HG03354 (cell line): ENCODE data around the gene ZNF536.

Source experiments
- ATAC-seq: cut with Tn5 transposase; IDR thresholded peaks from one replicate; pipeline ENCODE4 v1.9.1; 2021; ENCODE audit warnings: mild to moderate bottlenecking; ENCODE audit not compliant: unreplicated experiment, poor library complexity, severe bottlenecking

Gene ZNF536

DNA sequence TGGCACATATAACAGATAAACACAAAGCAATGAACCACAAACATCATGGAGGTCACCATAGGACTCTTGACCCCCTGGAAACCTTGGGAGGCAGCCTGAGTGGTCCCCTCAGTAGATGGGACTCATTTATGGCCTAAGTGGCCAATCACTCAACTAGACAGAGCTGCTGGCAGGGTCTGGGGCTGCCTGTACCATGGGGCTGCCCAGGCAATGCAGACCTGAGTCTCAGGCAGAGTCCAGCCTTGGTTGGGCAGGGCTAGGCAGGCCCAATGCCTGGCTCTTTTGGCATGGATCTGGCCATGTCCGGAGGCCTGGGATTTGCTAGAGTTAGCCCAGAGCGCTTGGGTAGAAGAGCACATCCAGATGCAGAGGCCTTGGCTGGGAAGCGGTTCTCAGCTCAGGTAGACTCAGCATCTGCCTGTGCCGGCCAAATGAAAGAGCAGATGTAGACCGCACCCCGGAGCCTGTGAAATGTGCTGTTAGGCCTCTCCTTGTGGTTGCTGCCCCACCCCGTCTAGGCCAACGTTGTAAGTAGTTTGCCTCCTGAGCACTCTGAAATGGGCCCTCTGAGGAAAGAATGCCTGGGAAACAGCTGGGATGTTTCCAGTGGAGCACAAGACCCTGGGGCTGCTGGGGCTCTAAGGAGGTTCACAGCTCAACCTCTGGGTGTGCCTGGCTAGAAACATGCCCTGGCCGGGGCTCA lies 171.2 kb downstream of the ZNF536 start:
- ATAC-seq = no peak

DNA sequence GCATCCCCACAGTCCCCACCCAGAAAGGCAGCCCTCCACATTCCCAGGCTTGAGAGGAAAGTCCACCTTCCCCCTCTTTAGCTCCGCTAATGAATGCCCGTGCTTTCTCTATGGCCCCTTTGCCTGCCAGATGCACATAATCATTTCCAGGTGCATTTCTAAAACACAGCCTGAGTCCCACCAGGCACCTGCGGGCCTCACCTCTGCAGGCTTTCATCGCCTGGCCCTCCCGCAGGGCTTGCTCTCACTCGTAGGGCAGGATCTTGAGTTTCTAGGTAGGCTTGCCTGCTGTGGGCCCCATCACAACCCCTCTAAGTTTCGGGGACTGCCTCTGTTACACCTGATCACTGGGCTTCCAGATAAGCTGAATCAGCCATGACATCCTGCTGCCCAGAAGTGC lies 173.6 kb downstream of the ZNF536 start:
- no peak for ATAC-seq

GRCh38 chr19:30546332-30546731 lies 174.1 kb downstream of the ZNF536 start:
- no peak for ATAC-seq

GRCh38 chr19:30547246-30547645 lies 175.1 kb downstream of the ZNF536 start:
- ATAC-seq = no peak

DNA sequence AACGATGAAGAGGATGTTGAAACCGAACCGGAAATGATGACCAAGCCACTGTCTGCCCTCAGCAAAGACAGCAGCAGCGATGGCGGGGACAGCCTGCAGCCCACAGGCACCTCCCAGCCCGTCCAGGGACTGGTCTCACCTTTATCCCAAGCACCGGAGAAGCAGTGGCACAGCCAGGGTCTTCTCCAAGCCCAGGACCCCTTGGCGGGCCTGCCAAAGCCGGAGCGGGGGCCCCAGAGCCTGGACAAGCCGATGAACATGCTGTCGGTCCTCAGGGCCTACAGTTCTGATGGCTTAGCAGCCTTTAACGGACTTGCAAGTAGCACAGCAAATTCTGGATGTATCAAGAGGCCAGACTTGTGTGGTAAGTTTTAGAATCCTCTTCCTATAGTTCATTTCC lies 177.0 kb downstream of the ZNF536 start:
- ATAC-seq = no peak

DNA sequence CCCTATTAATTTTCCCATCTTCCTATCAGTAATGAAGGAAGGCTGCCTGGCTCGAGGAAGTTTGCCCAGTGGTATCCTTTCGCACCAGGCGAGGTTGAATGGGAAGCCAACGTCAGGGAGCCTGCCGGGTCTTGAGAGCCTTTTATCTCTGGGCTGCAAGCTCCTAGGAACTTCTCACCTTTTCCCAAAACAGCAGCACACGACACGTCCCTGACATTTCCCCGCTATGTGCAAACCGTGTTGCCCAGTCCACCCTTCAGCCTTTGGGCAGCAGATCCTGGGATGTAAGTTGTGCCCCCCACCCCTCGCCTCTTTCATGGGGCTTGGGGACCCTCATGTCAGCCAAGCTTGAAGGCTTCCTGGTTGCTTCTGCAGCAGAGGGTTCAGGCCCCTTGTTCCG lies 179.1 kb downstream of the ZNF536 start:
- no peak for ATAC-seq

DNA sequence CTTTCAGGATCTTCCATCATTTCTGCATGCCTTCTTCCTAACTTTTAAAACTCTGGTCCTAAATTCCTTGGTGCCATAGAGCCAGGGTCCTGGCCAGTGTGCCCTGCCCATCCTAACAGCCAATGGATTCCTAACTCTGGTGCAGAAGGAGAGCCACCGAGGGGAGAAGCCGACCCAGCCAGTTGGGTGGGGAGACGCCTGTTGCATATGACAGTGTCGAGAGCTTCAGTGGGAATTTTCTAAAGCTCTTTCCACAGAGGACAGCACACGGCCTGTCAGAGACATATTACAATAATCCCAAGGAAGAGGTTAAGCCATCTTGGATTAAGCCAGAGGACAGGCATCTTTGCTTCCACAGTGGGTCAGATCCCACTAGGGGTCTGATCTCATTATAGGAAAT lies 180.4 kb downstream of the ZNF536 start:
- no peak for ATAC-seq

GRCh38 chr19:30555075-30555790 lies 183.0 kb downstream of the ZNF536 start:
- no peak for ATAC-seq

GRCh38 chr19:30555791-30556110 lies 183.6 kb downstream of the ZNF536 start:
- no peak for ATAC-seq

DNA sequence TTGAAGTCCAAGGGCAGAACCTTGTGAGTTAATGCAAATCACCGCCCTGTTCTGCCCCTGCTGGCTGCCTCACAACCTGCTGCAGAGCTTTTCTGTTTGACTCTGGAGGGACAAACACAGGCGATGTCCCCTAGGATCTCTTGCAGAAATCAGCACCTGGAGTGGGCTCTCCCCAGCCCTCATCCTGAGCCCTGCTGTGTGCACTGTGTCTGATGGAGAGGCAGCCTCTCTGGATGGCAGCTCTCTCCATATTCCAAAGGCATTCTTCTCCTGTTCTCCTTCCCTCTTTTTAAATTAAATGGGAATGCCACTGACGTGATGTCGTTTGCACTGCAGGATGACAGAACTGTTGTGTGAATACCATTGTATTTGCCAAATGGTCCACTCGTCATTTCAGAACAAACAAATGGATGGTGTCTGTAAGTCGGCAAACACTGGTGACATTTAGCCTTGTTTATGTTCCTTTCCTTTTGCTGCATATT lies 184.1 kb downstream of the ZNF536 start:
- ATAC-seq = no peak

DNA sequence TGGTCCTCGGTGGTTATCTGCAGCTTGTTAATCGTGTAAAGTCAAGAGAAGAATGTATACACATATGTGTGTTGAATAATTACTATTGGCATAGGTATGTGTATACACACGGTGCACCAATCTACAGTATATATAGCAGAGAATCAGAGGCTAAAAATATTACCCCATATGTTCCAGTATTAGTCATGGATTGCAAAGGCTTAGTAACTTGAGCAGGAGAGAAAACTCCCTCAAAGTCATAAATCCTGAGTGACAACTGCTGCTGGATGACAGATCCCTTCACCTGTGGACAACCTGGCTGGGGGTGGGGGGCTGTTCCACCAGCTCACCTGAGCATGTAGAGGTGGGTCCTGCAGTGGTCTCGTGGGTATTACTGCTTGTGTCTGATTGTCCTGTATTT lies 185.0 kb downstream of the ZNF536 start:
- no peak for ATAC-seq

- no peak for ATAC-seq
Measured at GRCh38 chr19:30557927-30558557, 185.9 kb downstream of the ZNF536 start.

DNA sequence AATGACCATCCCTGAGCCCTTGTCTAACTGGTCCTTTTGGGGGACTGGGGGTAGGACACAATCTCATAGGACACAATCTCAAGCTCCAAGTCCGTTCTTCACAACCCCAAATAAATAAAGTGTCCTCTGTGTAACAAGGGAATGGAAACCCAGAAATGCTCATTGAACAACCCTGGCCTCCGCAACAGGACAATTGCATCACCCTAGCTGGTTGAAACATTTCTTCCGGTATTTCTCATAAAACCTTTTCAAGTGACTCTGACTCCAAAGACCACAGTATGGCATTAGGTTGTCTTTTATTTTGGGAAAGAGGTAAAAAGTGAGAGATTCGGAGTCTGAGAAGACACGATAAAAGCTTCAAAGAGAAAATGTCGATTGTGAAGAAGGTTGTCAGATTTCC lies 186.6 kb downstream of the ZNF536 start:
- no peak for ATAC-seq

GRCh38 chr19:30559446-30559845 lies 187.3 kb downstream of the ZNF536 start:
- ATAC-seq = no peak

DNA sequence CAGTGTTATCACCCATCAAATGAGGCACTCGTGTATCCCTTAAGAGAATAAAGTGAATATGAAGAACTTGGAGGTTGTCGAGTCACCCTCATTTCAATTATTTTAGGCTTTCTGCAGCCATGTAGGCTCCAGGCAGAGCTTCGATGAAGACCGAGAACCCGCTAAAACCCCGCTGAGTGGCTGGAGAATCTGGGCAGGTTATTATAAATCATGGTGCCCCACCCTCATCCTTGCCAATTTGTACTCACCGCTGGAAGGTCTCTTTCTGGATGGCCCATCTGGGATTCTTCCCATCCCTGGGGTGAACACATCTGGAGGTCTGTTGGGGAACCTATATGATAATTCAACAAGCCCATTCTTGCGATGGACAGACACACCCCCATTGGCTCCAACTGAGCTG lies 190.8 kb downstream of the ZNF536 start:
- no peak for ATAC-seq

DNA sequence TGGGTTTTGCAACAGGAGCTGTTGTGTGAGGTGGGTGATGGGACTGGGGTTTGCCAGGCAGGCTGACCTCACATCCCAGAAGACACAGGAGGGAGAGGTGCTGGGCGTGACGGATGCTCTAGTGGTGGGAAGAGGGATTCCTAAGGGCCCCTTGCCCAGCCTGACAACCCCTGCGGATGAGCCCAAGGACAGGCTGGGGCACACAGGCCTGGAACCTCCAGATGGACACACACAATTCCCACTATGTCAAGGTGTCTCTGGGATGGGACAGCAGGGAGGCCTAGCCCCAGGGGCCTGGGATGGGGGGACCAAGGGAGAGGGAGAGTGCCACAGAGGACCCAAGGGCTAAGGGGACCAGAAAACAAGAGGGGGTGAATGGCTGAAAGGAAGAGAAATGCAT lies 191.5 kb downstream of the ZNF536 start:
- no peak for ATAC-seq

- no peak for ATAC-seq
Measured at GRCh38 chr19:30564551-30565011, 192.4 kb downstream of the ZNF536 start.

- ATAC-seq = no peak
Measured at GRCh38 chr19:30565636-30566035, 193.5 kb downstream of the ZNF536 start.

DNA sequence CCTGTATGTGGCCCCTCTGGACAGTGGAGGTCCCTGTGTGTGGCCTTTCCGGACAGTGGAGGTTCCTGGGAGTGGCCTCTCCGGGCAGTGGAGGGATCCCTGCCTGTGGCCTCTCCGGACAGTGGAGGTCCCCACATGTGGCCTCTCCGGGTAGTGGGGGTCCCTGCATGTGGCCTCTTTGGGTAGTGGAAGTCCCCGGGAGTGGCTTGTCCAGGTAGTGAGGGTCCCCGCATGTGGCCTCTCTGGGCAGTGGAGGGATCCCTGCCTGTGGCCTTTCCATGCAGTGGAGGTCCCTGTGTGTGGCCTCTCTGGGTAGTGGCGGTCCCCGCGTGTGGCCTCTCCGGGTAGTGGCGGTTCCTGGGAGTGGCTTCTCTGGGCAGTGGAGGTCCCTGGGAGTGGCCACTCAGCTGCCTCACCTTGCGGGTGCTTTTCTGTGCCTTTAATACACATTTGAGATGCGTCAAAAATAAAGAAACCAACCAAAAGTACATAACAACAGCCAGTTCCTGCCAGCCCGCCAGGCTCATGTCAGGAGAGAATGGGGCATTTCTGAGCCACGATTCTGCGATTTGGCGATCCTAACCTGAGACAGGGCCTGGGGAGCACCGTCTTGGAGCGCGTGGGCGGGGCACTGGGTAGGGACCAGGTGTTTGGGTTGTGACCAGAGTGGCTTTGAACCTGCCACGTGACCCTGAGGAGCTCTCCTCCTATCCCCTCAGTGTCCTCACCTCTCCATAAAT lies 194.7 kb downstream of the ZNF536 start:
- ATAC-seq = no peak

DNA sequence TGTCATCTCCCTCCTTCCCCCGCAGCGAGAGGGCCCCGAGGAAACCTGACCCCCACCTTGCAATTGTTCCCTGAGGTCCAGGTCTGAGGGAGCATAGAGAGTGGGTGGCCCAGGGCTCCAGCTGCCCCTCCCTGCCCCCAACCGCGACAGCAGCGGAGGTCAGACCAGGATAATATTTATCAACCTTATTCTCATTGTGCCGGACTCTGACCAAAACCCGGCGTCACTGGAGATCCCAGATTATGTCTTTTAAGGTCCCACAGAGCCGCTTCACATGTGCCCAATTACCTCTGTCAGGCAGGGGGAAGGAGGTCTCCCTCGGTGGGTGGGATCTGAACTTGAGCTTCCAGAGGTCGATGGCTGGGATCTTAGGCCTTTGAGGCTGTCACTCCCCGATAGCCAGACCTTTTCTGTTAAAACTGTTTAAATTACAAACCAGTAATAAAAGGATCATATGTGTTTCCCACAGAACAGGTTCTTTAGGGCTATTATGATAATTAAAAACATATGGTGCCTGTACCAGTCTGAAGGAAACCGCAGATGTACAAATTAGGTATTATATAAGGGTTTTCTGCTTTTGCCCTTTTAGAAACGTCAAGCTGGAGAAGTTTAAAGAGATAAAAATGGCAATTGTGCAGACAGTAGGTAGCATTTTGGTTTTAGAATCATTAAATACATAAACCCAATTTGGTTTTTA lies 195.5 kb downstream of the ZNF536 start:
- ATAC-seq = no peak
